Stimulated activated CD4-positive, alpha-beta T cell treated with anti-CD3 and anti-CD28 coated beads, Interleukin-2, amount 100 ng/mL, for 48 hours (primary cell): Measurements from ENCODE around the gene TASP1.
A peak's percentile ranks its signal among the peaks of the same experiment; 100 is the strongest.

Source experiments
- DNase-seq, 2 donors: peaks; one replicate each; pipeline ENCODE4 v3.0.0-alpha.2; 2020

The TASP1 gene

GRCh38 chr20:13432126-13432525 lies 206.6 kb downstream of the TASP1 start:
- no peak for DNase-seq

- DNase-seq: peak in 1 of 2 donors; percentile 2
Observed at GRCh38 chr20:13430346-13431002, 208.3 kb downstream of the TASP1 start.

GRCh38 chr20:13428684-13429083 lies 210.0 kb downstream of the TASP1 start:
- DNase-seq: no peak

GRCh38 chr20:13426870-13427269 lies 211.9 kb downstream of the TASP1 start:
- DNase-seq: no peak

GRCh38 chr20:13425381-13426135 lies 213.2 kb downstream of the TASP1 start:
- DNase-seq: no peak

- DNase-seq: no peak
Observed at GRCh38 chr20:13424174-13424833, 214.4 kb downstream of the TASP1 start.

- DNase-seq: no peak
Observed at GRCh38 chr20:13423472-13424173, 215.1 kb downstream of the TASP1 start.

GRCh38 chr20:13422637-13423036 lies 216.1 kb downstream of the TASP1 start:
- DNase-seq: no peak

- DNase-seq: no peak
Observed at GRCh38 chr20:13420625-13421024, 218.1 kb downstream of the TASP1 start.

- no peak for DNase-seq
Observed at GRCh38 chr20:13419477-13419876, 219.3 kb downstream of the TASP1 start.

GRCh38 chr20:13418263-13419229 lies 220.2 kb downstream of the TASP1 start:
- no peak for DNase-seq

GRCh38 chr20:13416531-13416930 lies 222.2 kb downstream of the TASP1 start:
- DNase-seq: no peak

- no peak for DNase-seq
Observed at GRCh38 chr20:13412806-13413445, 225.8 kb downstream of the TASP1 start.

GRCh38 chr20:13404293-13404692 lies 234.4 kb downstream of the TASP1 start:
- DNase-seq: no peak

GRCh38 chr20:13403453-13403852 lies 235.3 kb downstream of the TASP1 start:
- no peak for DNase-seq

GRCh38 chr20:13402986-13403385 lies 235.7 kb downstream of the TASP1 start:
- no peak for DNase-seq

GRCh38 chr20:13402171-13402760 lies 236.5 kb downstream of the TASP1 start:
- DNase-seq: no peak

- no peak for DNase-seq
Observed at GRCh38 chr20:13401596-13401995, 237.1 kb downstream of the TASP1 start.

- no peak for DNase-seq
Observed at GRCh38 chr20:13400453-13400852, 238.3 kb downstream of the TASP1 start.

- no peak for DNase-seq
Observed at GRCh38 chr20:13397300-13397724, 241.4 kb downstream of the TASP1 start.

- no peak for DNase-seq
Observed at GRCh38 chr20:13396826-13397225, 241.9 kb downstream of the TASP1 start.
